Measurements from ENCODE around the gene CLIP4.
"Not testable (repeated sequence)": the region's sequence is repeated elsewhere in the genome, so short reads cannot be mapped to it uniquely, and the experiment has no call there.

CLIP4 gene, protein sequence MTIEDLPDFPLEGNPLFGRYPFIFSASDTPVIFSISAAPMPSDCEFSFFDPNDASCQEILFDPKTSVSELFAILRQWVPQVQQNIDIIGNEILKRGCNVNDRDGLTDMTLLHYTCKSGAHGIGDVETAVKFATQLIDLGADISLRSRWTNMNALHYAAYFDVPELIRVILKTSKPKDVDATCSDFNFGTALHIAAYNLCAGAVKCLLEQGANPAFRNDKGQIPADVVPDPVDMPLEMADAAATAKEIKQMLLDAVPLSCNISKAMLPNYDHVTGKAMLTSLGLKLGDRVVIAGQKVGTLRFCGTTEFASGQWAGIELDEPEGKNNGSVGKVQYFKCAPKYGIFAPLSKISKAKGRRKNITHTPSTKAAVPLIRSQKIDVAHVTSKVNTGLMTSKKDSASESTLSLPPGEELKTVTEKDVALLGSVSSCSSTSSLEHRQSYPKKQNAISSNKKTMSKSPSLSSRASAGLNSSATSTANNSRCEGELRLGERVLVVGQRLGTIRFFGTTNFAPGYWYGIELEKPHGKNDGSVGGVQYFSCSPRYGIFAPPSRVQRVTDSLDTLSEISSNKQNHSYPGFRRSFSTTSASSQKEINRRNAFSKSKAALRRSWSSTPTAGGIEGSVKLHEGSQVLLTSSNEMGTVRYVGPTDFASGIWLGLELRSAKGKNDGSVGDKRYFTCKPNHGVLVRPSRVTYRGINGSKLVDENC

DNA sequence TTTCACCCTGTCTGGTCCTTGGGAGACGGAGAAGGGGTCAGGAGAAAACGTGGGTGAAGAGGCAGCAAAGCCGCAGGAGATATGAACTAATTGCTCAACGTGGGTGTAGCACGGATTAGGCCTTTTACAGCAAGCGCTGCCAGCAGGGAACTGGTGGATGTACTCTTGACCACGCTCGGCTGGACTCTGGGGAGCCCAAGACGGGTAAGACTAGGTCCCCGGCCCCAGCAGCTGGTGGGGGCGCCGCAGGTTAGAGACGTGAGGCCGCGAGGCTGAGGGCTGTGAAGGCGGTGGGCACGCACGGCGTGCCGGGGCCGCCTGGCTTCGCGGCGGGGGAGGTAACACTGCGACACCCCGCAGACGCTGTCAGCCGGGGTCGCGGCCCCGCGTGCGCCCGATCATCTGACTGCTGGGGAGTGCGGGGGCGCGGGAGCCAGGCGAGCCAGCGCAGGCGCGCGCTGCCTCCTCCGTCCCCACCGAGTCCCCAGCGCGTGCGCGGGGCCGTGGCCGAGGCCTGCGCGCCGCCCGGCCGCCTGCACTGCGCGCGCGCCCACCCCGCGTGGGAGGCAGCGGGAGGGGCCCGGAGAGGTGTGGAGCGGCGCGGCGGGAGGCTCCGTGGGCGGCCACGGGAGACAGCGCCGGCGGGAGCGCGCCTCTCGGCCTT lies at the start of gene CLIP4:
Gene CLIP4, plus strand, starts transcription at position 470 of the 664 bp plus-strand sequence. CDS start 5,974 bp downstream, outside the sequence.
- DNase-seq, result peak; percentile 76

DNA sequence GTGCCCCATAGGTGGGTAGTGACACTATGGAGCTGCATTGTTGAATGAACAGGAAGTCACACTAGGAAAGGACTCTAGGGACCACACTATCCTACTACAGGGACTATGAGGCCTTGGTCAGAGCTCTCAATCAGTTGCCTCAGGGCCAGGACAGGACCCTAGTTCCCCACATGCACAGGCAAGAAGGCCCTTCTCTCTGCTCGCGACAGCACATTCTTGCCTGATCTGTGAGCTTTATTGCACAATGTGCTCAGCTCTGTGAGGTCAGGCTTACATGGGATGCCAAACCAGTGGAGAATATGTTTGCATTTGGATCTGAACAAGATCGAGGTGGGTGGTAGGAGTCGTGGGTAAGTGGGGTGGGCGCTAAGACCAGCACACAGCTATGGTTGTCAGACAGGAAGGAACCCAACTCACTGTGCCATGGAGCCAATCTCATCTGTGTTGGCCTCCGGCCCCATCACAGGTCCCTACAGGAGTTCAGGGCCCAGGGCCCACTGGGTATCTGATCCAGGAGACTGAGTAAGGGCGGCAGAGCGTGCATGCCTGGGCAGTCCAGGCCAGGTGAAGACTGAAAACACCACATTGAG lies 48.8 kb upstream of the CLIP4 start:
- DNase-seq, result no peak

DNA sequence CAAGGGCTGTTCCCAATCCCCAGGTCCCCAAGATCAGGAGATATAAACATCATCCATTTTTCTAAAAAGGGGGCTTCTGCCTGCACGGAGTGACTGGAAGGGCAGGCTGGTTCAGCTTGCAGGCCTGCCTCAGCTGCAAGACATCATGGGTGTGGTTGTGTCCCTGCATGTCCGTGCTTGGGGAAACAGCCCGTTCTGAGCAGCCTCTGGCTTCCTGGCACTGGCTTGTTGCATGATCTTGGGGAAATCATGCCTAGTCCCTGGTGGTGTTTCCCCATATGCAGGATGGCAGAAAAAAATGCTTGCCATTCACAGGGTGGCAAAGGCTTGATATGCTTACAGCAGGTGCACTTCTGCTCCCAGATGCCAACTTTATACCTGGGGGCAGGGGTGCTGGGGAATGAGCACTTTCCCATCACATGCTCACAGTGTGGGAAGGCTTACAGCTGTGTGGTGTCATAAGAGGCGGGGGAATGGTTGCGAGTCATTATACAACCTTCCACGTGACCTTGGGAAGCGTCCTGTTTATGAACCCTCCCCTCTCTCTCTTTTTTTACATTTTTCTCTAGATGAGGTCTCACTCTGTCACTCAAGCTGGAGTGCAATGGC lies 48.1 kb upstream of the CLIP4 start:
- DNase-seq, result no peak

DNA sequence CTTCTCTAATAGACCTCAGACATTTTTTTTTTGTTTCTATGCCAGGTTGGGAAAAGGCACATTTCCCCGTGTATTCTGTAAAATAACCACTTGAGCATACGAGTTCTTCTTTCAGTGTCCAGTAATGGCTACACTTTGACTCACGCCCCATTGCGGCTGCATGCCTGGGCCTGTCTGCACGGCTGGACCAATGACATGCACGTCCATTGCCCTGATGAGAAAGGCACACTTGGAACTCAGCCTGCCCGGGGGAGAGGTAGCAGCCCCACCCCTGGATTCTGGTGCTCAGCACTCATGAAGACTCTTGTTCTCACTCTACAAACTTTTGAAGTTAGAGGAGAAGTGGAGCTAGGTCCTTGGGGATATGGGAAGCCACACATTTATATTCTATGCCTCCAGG lies 46.7 kb upstream of the CLIP4 start:
- no peak for DNase-seq

DNA sequence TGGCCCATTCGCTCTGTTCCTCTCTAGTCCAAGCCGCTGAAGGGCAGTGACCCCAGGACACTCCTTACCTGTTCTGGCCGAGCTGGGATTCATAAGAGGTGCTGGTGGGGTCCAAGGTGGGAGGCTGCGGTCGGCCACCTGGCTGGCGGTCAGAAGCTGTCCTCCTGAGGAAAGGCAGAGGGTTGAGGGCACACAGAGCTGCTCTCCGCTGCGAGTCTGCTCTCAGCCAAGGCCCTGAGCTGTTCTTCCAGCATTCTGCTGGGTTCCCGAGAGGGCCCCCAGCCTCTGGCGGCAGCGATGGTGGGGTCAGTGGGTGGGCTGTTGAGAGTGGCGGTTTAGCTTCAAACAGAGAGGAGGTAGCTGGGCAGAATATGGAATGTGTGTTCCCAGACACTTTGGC lies 44.7 kb upstream of the CLIP4 start:
- no peak for DNase-seq

DNA sequence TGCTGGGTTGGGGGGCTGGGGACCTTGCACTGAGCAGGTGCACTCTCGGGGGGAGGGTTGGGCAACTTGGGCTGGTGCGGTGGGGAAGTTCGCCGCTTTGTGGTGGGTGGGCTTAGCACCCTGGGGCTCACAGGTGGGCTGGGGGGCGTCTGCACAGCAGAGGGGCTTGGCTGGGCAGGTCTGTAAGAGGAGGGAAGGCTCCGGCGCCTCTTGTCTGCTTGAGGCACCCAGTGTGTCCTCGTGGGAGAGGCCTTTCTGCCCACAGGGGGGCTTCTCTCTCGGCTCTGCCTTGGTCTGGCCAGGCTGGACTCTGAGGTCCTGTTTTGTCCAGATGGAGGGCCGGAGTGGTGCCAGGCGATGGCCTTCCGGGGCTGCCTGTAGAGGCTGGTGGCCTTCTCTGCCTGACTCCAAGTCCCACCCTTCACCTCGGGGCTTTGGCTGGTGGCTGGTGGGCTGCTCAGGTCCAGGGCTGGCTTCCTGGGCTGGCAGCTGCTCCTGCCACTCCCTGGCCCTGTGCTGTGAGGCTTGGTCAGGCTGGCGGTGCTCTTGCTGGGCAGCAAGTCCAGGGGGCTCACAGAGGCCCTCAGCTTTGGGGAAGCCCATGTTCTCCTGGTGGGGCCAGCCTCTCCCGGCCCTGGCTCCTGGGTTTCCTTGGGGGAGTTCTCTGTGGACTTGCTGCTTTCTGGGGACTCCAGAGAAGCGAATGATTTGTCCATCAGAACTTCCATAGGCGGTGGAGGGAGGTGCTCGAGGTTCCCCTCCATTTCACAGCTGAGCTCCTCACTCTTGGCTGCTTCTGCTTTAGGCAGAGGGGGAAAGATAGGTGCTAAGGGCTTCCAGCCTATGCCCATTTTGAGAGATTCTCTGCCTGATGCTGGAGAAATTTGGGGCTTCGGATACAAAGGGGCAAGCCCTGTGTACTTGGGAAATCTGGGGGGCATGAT lies 43.9 kb upstream of the CLIP4 start:
- DNase-seq, result no peak

DNA sequence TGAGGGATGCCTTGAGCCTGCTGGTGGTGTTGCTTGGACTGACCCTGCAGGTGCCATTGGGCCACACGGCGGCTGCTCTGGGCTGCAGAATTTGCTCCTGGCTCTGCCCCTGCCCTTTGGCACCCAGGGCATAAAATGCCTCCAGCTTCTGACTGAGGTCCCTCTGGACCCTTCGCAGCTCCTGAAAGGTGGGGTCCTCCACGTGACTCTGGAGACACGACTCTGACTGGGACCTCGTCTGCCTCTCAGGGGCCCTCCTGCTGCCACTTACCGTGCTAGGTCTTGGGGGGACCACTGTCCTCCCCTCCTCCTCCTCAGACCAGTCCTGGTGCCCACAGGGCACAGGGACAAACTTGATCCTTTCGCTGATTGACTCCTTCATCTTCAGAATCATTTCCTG lies 43.0 kb upstream of the CLIP4 start:
- DNase-seq, result no peak

DNA sequence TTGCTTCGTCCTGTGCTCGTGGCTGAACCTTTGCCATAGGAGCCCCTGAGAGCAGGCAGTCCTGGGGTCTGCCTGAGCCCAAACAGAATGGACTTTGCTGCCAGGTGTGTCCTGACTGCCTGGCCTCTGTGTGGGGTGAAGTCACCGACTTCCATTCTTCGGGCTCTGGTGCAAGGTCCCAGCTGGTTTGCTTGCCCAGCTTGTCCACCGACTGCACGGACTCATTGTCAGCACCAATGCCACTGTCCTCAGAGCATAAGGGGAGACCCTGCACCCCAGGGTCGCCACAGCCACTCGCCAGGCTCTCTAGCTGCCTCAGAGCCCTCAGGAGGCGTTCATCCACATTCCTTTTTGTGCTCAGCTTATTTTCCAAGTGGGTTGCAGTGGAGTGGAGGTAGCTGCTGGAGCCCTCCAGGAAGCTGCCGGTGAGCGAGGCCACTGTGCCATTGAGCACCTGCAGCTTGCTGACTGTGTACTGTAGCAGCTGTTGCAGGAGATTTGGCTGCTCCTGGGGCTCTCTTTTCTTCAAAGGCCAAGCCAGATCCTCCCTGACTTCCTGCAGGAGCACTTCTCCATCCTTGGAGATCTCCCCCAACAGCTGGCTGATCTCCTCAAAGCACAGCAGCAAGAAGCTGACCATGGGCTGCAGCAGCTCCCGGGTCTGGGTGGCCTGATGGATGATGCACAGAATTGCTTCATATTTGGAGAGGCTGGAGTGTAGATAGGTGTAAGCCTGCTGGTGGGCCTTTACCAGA lies 42.1 kb upstream of the CLIP4 start:
- no peak for DNase-seq

DNA sequence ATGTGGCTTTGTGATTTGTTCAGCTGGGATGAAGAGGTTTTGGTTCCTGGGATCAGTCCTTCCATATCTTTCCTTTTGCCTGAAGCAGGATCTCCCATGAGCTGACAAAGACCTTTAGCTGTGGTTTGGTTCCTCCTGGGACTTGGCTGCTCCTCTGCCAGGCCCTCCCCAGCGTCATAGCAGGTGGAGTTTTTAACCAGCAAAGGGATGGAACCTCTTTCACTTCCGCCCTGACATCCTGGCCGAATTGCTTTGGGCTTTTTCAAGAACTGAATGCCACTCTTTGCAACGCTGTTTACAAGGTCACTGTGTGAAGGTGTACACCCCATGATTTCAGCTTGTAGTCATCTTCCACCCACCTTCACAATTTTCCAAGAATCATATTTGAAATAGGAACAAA lies 41.3 kb upstream of the CLIP4 start:
- DNase-seq, result no peak

DNA sequence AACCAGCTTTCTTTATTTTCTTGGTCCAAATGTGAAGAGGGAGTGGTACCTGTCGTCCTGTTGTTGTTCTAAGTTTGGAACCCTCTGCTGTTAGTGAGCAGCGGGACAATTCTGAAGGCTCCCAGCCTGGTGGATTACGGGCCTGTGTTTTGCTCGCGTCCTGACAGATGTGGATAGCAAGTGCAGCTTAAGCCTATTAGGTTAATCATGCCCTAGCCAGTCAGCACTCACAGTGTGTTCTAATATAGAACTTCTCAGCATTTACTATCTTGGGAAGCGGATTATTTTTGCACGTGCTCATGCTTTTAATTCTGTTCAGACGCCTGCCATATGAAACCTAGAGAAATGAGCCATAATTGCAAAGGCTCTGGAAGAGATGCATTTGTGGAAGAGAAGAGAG lies 40.8 kb upstream of the CLIP4 start, which contains the start of gene PCARE:
Gene PCARE, minus strand, starts transcription at position 113 of the 400 bp plus-strand sequence. CDS start 262 bp downstream, outside the sequence.
- no peak for DNase-seq

DNA sequence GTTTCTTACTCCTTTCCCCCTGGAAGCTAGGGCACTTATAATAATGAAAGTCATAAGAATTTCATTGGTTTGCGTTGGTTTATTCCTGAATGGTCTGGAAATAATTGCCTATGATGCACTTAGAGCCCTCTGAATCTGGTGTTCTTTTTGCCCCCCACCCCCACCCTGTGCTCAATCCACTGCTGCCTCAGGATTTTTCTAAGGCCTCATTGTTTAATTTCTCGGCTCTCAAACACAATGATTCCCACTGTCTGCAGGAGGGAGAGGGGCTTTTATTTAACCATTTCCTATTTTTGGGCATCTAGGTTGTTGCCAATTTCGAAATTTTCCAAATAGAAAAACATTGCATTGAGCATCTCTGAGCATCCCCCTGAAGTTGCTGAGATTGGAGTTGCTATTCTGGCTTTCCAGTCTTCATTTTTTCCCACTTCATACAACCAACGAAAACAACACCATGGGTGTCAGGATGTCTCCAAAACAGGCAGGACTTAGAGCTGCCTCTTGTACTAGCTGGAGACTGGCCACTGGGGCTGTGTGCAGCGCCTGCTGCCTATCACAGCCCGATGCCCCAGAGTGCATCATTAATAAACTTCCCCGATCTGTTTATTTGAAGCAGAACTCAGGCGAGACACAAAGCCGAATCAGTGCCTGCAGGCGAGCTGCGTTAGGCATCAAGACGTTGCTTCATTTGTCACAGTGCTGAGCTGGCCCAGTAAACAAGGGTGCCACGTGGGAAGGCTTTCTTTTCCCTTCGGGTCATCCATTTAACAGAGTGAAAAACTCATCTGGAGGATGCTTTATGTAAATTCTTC lies 39.1 kb upstream of the CLIP4 start:
- no peak for DNase-seq

DNA sequence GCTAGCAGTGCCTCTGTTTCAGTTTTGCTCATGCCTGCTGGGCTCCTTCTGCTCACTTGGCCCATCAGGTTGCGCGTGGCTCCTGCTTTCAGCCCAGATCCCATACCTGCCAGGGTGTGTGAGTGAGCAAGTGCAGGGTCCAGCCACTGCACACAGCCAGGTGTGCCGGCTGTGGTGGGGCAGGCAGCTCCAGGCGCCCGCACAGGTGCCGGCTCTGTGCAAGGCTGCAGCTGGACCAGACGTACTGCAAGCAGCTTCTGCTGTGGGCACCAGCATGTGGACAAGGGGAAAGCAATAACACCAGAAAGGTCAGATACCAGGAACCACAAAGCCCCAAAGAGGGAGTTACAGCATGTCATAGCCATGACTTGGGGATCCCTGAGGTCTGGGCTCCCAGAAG lies 35.3 kb upstream of the CLIP4 start:
- DNase-seq, result no peak

DNA sequence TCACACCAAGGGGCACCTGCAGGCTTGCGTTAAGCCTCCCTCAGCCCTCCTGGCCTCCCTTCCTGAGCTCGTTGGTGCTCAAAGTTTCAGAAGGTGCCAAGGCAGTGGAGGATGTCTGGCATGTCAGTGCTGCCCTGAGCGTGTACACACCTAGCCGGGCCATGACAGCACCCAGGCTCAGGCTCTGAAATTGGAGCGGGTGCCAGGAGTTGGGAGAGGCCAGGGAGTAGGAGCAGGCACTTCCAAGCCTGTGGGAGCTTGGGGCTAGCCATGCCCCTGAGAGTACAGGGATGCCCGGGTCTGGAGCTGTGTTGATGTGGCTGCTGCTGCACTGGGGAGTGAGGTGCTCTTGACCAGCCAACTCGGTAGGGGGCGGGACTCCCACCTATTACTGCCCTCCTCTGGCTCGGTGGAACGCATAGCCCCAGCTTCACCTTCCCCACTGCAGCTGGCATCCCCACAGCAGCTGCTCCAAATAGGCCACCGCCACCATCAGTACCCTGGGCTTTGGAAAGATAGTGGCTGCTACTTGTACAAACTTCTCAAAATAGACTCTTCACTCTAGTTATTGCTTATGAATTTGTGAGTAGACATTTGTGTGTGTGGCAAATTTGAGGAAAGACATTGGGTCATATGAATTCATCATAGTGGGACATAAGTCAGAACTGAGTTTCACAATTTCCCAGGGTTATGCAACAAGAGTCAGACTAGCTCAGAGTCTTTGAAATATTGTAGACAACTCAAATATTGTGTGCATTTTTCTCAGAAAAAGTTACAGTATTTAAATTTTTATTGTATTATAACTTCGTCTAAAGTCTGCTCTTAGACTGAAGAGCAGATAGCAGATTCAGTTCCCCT lies 34.1 kb upstream of the CLIP4 start:
- DNase-seq, result no peak

DNA sequence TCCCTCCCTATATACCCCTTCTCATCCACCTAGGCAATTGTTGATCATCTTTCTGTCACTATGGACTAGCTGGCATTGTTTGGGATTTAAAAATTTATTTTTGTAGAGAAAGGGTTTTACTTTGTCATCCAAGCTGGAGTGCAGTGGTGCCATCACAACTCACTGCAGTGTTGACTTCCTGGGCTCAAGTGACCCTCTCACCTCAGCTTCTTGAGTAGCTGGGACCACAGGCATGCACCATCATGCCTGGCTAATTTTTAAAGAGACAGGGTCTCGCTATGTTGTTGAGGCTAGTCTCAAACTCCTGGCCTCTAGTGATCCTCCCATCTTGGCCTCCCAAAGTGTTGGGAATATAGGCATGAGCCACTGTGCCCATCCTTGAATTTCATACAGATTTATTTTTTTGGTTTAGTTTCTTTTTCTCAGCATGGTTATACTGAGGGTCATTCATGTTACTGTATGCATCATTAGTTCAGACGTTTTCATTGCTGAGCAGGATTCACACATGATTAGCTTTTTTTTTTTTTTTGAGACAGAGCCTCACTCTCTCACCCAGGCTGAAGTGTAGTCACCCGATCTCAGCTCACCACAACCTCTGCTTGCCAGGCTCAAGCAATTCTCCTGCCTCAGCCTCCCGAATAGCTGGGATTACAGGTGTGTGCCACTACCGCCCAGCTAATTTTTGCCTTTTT lies 32.3 kb upstream of the CLIP4 start:
- DNase-seq, result no peak

DNA sequence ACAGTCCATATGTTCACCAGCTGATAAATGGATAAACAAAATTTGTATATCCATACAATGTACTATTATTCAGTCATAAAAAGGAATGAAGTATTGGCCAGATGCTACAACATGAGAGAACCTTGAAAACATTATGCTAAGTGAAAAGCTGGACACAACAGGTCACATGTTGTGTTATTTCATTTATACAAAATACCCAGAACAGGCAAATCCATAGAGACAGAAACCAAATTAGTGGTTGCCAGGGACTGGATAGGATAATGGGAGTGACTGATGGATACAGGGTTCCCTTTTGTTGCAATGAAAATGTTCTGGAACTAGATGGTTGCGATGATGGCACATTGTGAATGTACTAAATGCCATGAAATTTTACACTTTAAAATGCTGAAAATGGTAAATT lies 30.7 kb upstream of the CLIP4 start:
- no peak for DNase-seq

DNA sequence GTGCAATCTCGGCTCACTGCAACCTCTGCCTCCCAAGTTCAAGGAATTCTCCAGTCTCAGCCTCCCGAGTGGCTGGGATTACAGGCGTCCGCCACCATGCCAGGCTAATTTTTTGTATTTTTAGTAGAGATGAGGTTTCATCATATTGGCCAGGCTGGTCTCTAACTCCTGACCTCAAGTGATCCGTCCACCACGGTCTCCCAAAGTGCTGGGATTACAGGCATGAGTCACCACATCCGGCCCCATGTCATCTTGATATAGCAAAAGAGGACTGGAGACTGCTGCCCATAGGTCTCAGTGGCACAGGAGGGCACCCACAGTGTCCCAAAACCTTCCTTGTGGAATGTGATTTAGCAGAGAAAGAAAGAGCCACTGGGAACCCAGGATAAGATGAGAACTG lies 24.9 kb upstream of the CLIP4 start:
- DNase-seq, result not testable (repeated sequence)

DNA sequence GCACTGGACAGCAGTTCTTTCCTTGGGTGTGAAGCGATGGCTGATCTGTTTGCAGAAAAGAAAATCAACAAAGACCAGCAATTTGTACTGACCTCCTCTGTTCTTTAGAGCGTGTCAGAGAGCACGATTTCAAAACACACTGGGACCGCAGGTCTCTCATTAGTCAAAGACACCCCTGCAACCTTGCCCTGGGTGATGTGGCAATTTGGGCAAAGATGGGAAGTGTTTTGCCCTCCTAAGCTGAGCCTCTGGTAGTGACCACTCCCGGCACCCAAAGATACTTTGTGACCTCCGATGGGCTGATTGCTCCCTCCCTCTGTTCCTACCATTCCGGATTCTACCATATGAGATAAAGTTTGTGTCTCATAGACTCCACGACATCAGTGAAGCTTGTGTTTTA lies 18.2 kb upstream of the CLIP4 start:
- DNase-seq, result no peak

DNA sequence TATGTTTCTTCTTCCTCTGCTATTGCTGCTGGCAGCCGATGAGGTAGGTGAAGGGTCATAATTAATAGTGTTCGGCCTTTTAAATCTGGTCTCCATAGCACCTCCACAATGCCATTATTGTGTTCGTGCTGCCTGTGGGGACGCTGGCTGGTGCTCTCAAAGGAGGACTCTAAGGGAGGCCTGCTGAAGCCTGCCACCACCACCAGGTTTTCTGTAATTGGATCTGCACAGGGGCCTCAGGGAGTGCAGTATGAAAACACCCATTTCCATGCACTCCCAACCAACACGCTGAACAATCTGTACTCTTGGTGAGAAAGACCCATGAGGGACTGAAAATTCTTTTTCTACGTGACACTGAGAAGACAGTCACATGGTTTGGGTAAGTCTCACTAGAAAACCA lies 17.6 kb upstream of the CLIP4 start:
- DNase-seq, result no peak
